Pulmonary artery endothelial cell (primary cell): ENCODE measurements around the gene RBM6. TPM values are rescaled to one million over a fixed set of nuclear protein-coding genes. Genes with fewer than 3 reads are reported as not detected.

Source experiments
- DNase-seq: peaks from one replicate; pipeline ENCODE4 v3.0.0-alpha.2; 2011; ENCODE audit warnings: low read depth, low spot score
- total RNA-seq: library from RNA; depleted of rRNA; stranded (reverse); fragments of >200 nt; gene quantifications from 2 replicates; pipeline ENCODE4 v1.2.3, GENCODE V29; 2014

RBM6 gene
- total RNA-seq, 1 donor from 2014 or later, result 29.9 TPM

- no peak for DNase-seq
These were observed 155.5 kb downstream of the RBM6 start for GRCh38 chr3:50095352-50095998.

GRCh38 chr3:50100386-50100785 lies 160.4 kb downstream of the RBM6 start:
- DNase-seq, result no peak

GRCh38 chr3:50100956-50101845 lies 161.3 kb downstream of the RBM6 start:
- no peak for DNase-seq

GRCh38 chr3:50102558-50102957 lies 162.6 kb downstream of the RBM6 start:
- DNase-seq, result no peak

GRCh38 chr3:50111757-50112156 lies 171.8 kb downstream of the RBM6 start:
- no peak for DNase-seq

- no peak for DNase-seq
These were observed 172.5 kb downstream of the RBM6 start for GRCh38 chr3:50112462-50112861.

GRCh38 chr3:50117120-50117519 lies 177.2 kb downstream of the RBM6 start:
- DNase-seq, result no peak

- no peak for DNase-seq
These were observed 178.3 kb downstream of the RBM6 start for GRCh38 chr3:50118237-50118636.

- DNase-seq, result no peak
These were observed 179.8 kb downstream of the RBM6 start for GRCh38 chr3:50119786-50120185.

GRCh38 chr3:50120364-50121071 lies 180.6 kb downstream of the RBM6 start:
- no peak for DNase-seq

GRCh38 chr3:50121072-50122032 lies 181.4 kb downstream of the RBM6 start:
- DNase-seq, result peak; percentile 59

GRCh38 chr3:50122071-50122470 lies 182.1 kb downstream of the RBM6 start:
- DNase-seq, result no peak

GRCh38 chr3:50122661-50123391 lies 182.9 kb downstream of the RBM6 start:
- DNase-seq, result no peak

- no peak for DNase-seq
These were observed 183.6 kb downstream of the RBM6 start for GRCh38 chr3:50123394-50124051.

GRCh38 chr3:50124052-50124799 lies 184.3 kb downstream of the RBM6 start:
- DNase-seq, result no peak

- no peak for DNase-seq
These were observed 184.8 kb downstream of the RBM6 start for GRCh38 chr3:50124800-50125178.

- DNase-seq, result no peak
These were observed 185.8 kb downstream of the RBM6 start for GRCh38 chr3:50125541-50126286.
